A673 (cell line): ENCODE results near the gene IL21. TPM values are rescaled to one million over a fixed set of nuclear protein-coding genes. Genes with fewer than 3 reads are reported as not detected.

ENCODE experiments used
- BruUV-seq: library from RNA; stranded (reverse); fragments of 400-500 nt; replicated peaks from 2 replicates; lab custom pipeline; 2021; lab: Mats Ljungman, UMichigan
- CTCF ChIA-PET: fragments of 300-600 bp; sonication (Branson Sonifier 250); formaldehyde crosslinking; loops from one replicate; lab custom pipeline; 2022; ENCODE audit warnings: antibody characterized with exemption; lab: Charles Lee
- POLR2A ChIA-PET: fragments of 300-600 bp; sonication (Branson Sonifier 250); formaldehyde crosslinking; loops from one replicate; lab custom pipeline; 2022; ENCODE audit warnings: antibody characterized with exemption; ENCODE audit not compliant: low non-redundant PET; lab: Charles Lee
- DNase-seq: peaks from one replicate; pipeline ENCODE4 v3.0.0-alpha.2; 2015; ENCODE audit warnings: low spot score
- H3K27ac ChIP-seq: fragments of 200-600 bp; sonication (generic); 2 replicates; pipeline ENCODE4 v1.5.1; 2016; ENCODE audit warnings: mixed run types, low read depth, mild to moderate bottlenecking, mixed read lengths, antibody characterized with exemption, low read length; ENCODE audit not compliant: poor library complexity, severe bottlenecking
- H3K27me3 ChIP-seq: fragments of 200-600 bp; sonication (generic); replicated peaks from 2 replicates; pipeline ENCODE4 v1.6.1; 2017; ENCODE audit warnings: mixed run types, low read depth, mild to moderate bottlenecking, mixed read lengths, antibody characterized with exemption, low read length; ENCODE audit not compliant: insufficient read depth, poor library complexity
- H3K36me3 ChIP-seq: fragments of 200-600 bp; sonication (generic); 2 replicates; pipeline ENCODE4 v1.6.1; 2016; ENCODE audit warnings: mixed run types, mild to moderate bottlenecking, mixed read lengths, antibody characterized with exemption, low read length; ENCODE audit not compliant: insufficient read depth, poor library complexity, severe bottlenecking
- H3K4me1 ChIP-seq: fragments of 200-600 bp; sonication (generic); 2 replicates; pipeline ENCODE4 v1.6.1; 2017; ENCODE audit warnings: mixed run types, mild to moderate bottlenecking, mixed read lengths, antibody characterized with exemption, low read length; ENCODE audit not compliant: insufficient read depth, poor library complexity, severe bottlenecking
- H3K4me3 ChIP-seq: fragments of 200-600 bp; sonication (generic); 2 replicates; pipeline ENCODE4 v1.5.1; 2016; ENCODE audit warnings: low read depth, mixed run types, mild to moderate bottlenecking, mixed read lengths, low read length; ENCODE audit not compliant: poor library complexity, severe bottlenecking
- H3K9me3 ChIP-seq: fragments of 200-600 bp; sonication (generic); 2 replicates; pipeline ENCODE4 v1.6.1; 2016; ENCODE audit warnings: mixed run types, low read depth, mild to moderate bottlenecking, mixed read lengths, antibody characterized with exemption, low read length; ENCODE audit not compliant: poor library complexity, severe bottlenecking
- EZH2 ChIP-seq: fragments of 200-600 bp; sonication (generic); IDR thresholded peaks from 2 replicates; pipeline ENCODE4 v1.6.1; 2017; ENCODE audit warnings: borderline replicate concordance, low read depth, mild to moderate bottlenecking, mixed read lengths, antibody characterized with exemption, low read length; ENCODE audit not compliant: poor library complexity, severe bottlenecking
- intact Hi-C: fragments of 100-400 bp; cut with micrococcal nuclease; formaldehyde crosslinking; loops from one replicate; pipeline ENCODE4 v1.10.0; 2022; ENCODE audit not compliant: unreplicated experiment
- total RNA-seq: library from RNA; stranded (reverse); gene quantifications from 2 replicates; pipeline ENCODE4 v1.2.3, GENCODE V29; 2021
- TF ChIP-seq, protein P1 (sequence below): fragments of 300-800, 200-600 bp; sonication (generic); conservative IDR thresholded peaks from 2 replicates; pipeline ENCODE4 v1.5.1; 2017; ENCODE audit warnings: low read depth, mild to moderate bottlenecking, antibody characterized with exemption, low read length, moderate library complexity, mixed read lengths

Gene IL21
- total RNA-seq, 1 experiment from 2014 or later = not detected

DNA sequence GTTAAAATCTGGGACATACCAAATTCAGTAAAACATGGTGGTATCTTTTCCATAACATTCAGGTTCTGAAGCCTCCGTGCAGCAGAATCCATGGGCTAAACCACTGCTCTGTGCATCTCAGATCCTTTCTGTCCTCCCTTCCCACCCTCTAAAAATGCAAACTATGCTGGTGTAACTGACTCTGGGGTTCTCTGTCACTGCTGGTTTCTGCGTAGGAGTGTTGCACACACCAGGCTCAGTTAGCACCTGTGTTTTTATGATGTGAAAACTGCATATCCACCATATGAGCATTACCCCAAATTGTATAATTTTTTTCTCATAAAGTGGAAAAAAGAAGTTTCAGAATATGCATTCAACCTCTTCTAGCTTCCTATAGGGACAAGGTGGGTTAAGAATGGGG is 22.4 kb upstream of the IL21 start:
- Histone ChIP-seq H3K4me3 (no peak overlapping the region), H3K27me3 (no peaks in the 10 kb centered on the region), H3K4me1 (no peaks in the 10 kb centered on the region), H3K9me3 (no peaks in the 10 kb centered on the region), H3K36me3 (no peaks in the 10 kb centered on the region), H3K27ac (no peak overlapping the region)
- BruUV-seq = no TSS peak
- ChIA-PET CTCF (no interaction called here), POLR2A (no interaction called here)
- intact Hi-C loops = no loop called here
- DNase-seq = no peak
- TF ChIP-seq, protein P1, sequence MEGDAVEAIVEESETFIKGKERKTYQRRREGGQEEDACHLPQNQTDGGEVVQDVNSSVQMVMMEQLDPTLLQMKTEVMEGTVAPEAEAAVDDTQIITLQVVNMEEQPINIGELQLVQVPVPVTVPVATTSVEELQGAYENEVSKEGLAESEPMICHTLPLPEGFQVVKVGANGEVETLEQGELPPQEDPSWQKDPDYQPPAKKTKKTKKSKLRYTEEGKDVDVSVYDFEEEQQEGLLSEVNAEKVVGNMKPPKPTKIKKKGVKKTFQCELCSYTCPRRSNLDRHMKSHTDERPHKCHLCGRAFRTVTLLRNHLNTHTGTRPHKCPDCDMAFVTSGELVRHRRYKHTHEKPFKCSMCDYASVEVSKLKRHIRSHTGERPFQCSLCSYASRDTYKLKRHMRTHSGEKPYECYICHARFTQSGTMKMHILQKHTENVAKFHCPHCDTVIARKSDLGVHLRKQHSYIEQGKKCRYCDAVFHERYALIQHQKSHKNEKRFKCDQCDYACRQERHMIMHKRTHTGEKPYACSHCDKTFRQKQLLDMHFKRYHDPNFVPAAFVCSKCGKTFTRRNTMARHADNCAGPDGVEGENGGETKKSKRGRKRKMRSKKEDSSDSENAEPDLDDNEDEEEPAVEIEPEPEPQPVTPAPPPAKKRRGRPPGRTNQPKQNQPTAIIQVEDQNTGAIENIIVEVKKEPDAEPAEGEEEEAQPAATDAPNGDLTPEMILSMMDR = no peak
- no peak for TF ChIP-seq EZH2

DNA sequence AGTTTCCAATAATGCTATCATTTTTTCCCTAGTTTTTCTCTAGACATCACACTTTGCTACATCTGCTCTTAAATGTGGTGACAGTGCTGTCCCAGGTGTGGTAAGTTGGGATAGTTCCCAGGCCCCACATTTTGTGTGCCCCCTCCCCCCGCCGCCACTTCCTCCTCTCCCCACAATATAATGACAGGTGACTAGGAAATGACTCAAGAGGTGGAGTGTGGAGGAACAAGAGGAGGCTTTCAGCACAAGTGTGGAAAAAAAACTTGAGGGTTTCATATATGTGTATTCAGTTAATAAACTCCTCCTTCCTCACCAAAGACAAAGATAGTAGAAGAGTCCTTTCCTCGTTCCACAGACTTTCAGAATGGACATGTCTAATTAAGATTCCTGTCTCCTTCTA is 18.3 kb upstream of the IL21 start:
- Histone ChIP-seq H3K4me3 (no peak overlapping the region), H3K36me3 (no peaks in the 10 kb centered on the region), H3K27me3 (no peaks in the 10 kb centered on the region), H3K9me3 (no peaks in the 10 kb centered on the region), H3K4me1 (no peaks in the 10 kb centered on the region), H3K27ac (no peak overlapping the region)
- ChIA-PET POLR2A (no interaction called here), CTCF (no interaction called here)
- BruUV-seq = no TSS peak
- TF ChIP-seq EZH2 = no peak
- TF ChIP-seq, protein P1 = no peak
- intact Hi-C loops = no loop called here
- DNase-seq = no peak

DNA sequence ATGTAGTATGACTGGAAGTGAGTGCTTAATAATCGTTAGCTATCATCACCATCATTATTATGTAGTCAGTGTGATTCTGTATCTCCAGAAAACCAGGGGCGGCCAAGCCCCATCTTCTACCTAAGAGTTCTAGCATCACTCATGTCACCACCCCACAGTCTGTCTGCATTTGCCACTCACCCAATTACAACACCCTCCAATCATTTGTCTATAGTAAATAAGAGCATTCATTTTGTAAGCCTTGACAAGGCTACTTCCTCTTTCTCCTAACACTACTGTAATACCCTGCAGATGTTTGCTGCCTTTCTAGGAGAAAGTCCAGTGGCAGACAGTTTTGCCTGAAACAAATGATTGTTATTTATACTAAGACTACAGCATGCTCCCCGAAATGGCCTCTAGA is 15.8 kb upstream of the IL21 start:
- no TSS peak for BruUV-seq
- CTCF ChIA-PET = no interaction called here

More for the DNA sequence above, 15.8 kb upstream of the IL21 start:
- H3K4me1 ChIP-seq = no peaks in the 10 kb centered on the region
- no peaks in the 10 kb centered on the region for H3K36me3 ChIP-seq
- no peak for TF ChIP-seq EZH2
- TF ChIP-seq, protein P1 = no peak
- no peak overlapping the region for H3K4me3 ChIP-seq
- no peak for DNase-seq
- no peaks in the 10 kb centered on the region for H3K27me3 ChIP-seq
- POLR2A ChIA-PET = no interaction called here
- H3K27ac ChIP-seq = no peak overlapping the region
- H3K9me3 ChIP-seq = no peaks in the 10 kb centered on the region
- intact Hi-C loops = no loop called here
